Neural progenitor cell (in vitro differentiated cells): ENCODE measurements around the gene TMUB2.

Experiments used
- CTCF ChIP-seq: fragments of 200-600 bp; sonication (generic); IDR thresholded peaks from 2 replicates; pipeline ENCODE4 v1.5.1; 2017; ENCODE audit warnings: antibody characterized with exemption, mild to moderate bottlenecking
- EZH2 ChIP-seq: fragments of 200-600 bp; sonication (generic); IDR thresholded peaks from 2 replicates; pipeline ENCODE4 v1.6.1; 2017; ENCODE audit warnings: antibody characterized with exemption, mild to moderate bottlenecking, moderate library complexity
- EZH2phosphoT487 ChIP-seq: fragments of 200-600 bp; sonication (generic); IDR thresholded peaks from 2 replicates; pipeline ENCODE4 v1.6.1; 2017; ENCODE audit warnings: antibody characterized with exemption

- no peak for TF ChIP-seq EZH2
- TF ChIP-seq CTCF, result no peak
- no peak for TF ChIP-seq EZH2phosphoT487
Measured at GRCh38 chr17:44199553-44200477, 13.0 kb downstream of the TMUB2 start, which contains the start of gene ATXN7L3.
